ENCODE measurements around the gene SRRM4. TPM values are rescaled to one million over a fixed set of nuclear protein-coding genes. Genes with fewer than 3 reads are reported as not detected.

Gene SRRM4
- not detected in 2 replicates for total RNA-seq

DNA sequence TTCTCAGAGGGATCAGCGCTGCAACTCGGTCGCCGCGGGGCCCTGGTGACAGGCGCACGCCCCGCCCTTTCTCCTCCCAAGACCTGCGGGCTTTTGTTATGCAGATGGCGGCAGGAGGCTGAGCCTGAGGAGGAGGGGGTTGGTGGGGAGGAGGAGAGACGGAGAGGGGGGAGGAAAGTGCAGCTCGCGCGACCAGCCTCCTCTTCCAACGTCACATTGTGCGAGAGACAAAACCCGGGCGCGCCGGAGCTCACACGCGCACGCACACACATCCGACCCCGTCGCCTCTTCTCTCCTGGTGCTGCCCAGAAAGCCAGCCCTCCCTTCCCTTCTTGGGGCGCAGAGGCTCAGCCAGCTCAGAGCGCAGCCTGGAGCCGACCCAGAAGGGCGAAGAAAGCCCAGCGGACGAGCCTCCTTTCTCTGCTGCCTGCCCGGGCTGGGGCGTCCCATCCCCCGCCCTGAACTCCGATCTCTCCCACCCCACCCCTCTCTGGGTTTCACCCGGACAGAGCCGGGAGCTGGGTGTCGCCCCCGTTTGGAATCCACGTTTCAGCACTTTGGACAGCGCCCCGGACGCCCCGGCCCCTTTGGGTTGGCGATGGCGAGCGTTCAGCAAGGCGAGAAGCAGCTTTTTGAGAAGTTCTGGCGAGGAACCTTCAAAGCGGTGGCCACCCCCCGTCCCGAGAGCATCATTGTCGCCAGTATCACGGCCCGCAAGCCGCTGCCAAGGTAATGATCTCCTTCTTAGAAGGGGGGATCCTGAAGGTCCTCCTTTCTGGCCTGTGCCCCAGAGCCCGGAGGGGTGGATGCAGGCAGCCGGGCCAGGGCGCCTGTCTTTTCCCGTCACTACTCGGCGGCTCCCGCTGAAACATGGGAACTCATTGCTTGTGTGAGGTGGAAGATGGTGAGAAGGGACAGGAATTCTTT lies at the start of gene SRRM4:
Gene SRRM4, plus strand, starts transcription at position 257 of the 927 bp plus-strand sequence. Its CDS starts 342 bp downstream, at position 599.

DNA sequence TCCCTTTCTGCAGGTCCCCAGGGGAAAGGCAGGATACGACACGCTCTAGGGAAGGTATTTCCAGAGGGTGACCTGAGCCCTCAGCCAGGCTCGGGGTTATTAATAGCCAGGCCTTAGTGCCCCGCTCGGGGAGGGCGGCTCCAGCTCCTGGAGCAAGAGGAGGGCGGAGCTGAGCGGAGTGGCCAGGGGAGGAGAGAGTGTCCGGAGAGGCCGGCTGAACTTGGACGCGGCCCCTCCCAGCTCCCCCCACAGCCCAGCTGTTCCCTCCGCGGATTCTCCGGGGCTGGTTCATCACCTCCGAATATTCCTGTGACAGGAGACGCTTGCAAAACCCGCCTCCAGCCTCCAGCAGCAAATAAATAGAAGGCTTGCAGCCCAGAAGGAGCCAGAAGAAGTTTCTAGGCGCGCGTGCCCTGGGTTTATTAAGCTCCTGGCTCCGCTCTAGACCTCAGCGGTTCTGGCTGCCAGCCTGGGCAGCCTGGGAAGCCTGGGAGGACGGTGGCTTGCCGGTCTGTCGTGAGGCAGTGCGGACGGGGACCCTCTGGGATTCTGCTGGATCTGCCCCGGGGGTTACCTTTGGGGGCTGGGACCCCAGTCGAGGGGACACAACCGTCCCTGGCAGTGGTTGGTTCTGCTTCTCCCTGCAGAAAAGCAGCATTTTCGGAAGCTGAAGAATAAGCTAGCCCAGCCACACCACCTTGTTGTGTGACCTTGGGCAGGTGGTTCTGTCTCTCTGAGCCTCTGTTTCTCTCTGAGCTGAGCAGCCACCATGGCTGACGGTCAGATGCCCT lies 197.4 kb downstream of the SRRM4 start, which contains the start of gene HSPB8:
Gene HSPB8, plus strand, starts transcription at position 388 of the 791 bp plus-strand sequence. Its CDS starts 382 bp downstream, at position 770.

Other genes with a start within 250 kb of the SRRM4 start
- 0.77 and 0.98 TPM in 2 replicates for gene HSPB8, start 197.4 kb downstream of the SRRM4 start, total RNA-seq